Stimulated activated CD4-positive, alpha-beta T cell treated with anti-CD3 and anti-CD28 coated beads, Interleukin-15, amount 100 ng/mL, for 24 hours (primary cell): ENCODE measurements around the gene SAPCD2.

Source experiments
- DNase-seq: peaks from one replicate; pipeline ENCODE4 v3.0.0-alpha.2; 2020

The SAPCD2 gene

DNA sequence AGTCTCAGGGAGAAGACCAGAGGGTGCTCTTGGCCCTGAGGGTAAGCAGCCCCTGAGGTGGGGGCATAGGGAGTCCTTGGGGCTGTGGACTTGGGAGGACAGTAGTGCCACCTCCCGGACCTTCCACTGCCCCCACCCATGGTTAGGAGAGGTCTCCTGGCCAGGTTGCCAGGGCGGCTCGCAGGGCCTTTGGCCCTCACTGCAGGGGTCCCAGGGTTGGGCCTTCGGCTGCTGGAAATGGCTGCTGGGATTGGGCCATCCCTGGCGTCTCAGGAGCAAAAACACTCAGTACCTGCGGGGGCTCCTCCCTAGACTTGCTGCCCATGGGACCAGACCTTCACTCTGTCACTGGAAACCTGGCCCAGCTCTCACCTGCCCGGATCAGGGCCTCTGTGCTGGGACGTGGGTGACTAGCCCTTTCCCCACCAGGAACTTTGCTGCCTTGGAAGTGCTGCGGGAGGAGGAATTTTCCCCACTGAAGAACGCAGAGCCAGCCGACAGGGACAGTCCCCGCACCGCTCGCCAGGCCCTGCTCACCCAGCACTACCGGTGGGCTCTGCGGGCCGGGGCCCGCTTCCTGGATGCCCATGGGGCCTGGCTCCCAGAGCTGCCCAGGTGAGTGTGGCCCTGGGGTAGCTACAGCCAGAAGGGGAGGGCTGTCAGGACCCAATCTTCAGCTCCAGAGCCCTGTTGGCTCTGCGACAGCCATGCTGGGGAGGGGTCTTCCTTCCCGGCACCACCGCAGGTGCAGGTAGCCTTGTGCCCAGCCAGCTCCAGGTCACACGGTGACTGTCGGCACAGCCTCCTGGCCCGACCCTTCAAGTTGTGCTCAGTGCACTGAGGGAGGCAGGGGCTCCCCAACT, 10.1 kb upstream of the SAPCD2 start:
- DNase-seq = no peak

DNA sequence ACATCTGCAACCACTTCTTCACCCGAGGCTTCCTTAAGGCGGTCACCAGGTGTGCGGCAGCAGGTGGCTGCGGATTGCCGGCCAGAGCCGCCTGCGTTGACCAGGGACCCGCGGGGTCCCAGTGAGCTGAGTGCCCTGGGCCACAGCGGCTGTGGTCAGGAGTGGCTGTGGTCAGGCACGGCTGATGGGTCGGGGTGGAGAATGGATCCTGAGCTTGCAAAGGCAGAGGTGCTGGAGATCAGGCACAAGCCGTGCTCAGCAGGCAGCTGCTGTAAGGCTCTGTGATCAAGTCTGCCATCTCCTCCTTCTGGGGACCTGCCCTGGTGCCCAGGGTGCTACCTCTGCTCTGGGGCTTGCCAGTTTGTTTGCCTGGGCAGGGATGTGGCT, 9.0 kb upstream of the SAPCD2 start:
- no peak for DNase-seq

DNA sequence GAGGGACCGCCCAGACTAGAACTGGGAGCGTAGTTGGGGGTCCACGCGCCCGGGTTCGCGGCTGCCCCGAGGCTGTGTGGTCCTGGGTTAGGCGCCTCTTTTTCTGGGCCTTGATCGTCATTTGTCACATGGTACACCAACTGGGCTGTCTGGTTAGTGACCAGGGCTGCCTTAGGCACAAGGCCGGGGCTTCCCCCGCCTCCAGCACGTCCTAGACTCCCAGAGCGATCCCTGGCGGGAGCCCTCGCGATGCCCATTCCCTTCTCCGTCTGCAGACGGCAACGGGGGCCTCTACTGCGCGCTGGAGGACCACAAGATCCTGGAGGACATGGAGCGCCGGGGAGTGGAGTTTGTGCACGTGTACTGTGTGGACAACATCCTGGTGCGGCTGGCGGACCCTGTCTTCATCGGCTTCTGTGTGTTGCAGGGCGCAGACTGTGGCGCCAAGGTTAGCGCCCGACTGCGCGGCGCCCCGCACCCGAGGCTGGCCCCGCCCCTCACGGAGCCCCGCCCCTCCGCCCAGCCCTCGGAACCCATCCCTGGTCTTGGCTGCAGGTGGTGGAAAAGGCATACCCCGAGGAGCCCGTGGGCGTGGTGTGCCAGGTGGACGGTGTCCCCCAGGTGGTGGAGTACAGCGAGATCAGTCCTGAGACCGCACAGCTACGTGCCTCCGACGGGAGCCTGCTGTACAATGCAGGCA, 8.5 kb upstream of the SAPCD2 start:
- DNase-seq = no peak

DNA sequence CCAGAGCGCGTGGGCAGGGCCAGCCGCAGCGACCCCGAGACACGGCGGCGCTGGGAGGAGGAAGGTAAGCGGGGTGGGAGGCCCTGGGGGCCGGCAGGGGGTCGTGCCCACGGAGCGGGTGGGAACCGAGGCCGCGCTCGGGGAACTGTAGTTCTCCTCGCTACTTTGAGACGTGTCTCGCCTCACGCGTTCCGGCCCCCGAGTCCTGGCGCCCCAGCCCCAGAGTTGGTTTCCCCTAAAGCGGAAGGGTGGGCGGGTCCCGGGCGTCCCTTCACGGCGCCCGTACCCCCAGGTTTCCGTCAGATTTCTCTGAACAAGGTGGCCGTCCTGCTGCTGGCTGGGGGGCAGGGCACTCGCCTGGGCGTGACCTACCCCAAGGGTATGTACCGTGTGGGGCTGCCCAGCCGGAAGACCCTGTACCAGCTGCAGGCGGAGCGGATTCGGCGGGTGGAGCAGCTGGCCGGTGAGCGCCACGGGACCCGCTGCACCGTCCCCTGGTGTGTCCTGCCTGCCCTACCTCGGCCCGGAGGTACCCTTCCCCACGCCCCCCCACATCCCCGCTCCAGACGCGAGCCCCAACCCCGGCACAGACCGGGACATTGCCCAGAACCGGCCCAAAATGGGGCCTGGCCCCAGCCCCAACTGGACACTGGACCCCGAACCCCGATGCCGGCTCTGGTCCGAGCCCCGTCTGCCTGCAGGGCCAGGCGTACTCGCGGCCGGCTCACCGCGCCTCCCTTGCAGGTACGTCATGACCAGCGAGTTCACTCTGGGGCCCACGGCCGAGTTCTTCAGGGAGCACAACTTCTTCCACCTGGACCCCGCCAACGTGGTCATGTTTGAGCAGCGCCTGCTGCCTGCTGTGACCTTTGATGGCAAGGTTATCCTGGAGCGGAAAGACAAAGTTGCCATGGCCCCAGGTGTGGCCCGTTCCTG, 7.7 kb upstream of the SAPCD2 start:
- DNase-seq = peak; percentile 60

DNA sequence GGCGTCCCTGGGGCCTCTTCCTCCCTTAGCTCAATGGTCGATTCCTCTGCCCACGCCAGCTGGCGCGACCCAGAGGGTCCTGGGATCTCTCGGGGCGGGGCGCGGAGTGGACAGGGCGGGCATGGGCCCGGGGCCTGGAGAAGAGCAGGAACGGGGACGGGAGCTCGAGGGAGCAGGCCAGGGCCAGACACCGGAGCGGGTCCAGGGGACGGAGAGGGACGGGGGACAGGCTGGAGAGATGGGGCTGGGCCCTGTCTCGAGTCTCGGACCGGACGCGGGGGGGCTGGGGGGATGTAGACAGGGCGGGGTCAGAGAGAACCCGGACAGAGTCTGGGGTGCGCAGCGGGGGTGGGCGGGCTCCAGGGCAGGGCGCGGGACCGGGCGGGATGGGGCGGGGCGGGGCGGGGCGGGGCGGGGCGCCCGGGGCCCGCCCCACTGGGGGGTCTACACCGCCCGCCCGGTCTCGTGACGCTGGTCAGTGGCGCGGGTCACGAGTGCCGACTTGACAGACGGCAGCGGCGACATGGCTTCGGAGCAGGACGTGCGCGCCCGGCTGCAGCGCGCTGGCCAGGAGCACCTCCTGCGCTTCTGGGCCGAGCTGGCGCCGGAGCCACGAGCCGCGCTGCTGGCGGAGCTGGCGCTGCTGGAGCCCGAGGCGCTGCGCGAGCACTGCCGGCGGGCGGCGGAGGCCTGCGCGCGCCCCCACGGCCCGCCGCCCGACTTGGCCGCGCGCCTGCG, 6.8 kb upstream of the SAPCD2 start, which contains the start of gene UAP1L1:
Gene UAP1L1 (plus strand): TSS at position 508 of the 738 bp plus-strand sequence. CDS start 16 bp downstream, at position 524.
- peak; percentile 68 for DNase-seq

DNA sequence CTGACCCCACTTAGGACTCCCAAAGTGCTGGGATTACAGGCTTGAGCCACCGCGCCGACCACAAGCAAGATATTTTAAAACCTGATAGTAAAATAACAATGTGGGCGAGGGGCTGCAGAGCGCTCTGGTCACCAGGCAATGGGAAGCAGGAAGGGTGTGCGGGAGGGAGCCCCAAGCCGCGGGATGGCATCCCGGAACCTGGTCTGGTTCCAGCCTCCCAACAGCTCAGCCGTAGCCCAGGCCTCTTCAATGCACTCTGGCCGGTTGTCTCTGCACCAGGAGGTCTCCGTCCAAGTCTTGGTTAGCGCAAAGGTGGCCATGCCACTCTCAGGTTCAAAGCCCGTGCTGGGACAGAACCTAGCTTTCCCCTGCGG, 6.3 kb upstream of the SAPCD2 start:
- DNase-seq = no peak

DNA sequence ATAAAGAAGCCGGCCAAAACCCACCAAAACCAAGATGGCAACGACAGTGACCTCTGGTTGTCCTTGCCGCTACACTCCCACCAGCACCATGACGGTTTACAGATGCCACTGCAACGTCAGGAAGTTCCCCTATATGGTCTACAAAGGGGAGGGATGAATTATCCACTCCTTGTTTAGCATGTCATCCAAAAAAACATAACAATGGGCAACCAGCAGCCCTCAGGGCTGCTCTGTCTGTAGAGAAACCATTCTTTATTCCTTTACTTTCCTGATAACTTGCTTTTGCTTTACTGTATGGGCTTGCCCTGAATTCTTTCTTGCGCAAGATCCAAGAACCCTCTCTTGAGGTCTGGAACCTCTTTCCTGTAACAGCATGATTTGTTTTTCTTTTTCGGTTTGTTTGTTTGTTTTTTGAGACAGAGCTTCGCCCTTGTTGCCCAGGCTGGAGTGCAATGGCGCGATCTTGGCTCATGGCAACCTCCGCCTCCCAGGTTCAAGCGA, 5.0 kb upstream of the SAPCD2 start:
- DNase-seq = no peak

DNA sequence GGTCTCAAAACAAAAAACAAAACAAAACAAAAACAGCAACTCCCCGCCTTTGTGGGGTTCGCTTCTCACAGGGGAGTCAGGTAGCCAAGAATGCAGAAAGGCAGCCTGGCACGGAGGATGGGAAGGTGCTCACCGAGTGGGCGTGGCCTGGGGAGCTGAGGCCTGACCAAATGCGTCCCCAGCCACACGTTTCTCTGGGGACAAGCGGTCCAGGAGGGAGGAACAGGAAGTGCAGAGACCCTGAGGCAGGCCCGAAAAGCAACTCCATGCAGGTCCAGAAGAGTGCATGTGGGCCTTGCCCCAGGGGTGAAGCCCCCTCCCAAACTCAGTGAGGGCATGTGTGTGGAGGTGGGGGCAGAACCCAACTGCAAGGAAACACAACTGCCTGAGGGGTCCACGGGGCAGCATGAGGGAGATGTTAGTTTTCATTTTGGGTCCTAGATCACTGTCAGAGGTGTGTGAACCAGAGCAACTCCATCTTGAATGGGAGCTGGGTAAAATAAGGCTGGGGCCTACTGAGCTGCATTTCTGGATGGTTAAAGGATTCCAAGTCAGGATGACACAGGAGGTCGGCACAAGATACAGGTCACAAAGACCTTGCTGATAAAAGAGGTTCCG, 4.4 kb upstream of the SAPCD2 start:
- DNase-seq = no peak

DNA sequence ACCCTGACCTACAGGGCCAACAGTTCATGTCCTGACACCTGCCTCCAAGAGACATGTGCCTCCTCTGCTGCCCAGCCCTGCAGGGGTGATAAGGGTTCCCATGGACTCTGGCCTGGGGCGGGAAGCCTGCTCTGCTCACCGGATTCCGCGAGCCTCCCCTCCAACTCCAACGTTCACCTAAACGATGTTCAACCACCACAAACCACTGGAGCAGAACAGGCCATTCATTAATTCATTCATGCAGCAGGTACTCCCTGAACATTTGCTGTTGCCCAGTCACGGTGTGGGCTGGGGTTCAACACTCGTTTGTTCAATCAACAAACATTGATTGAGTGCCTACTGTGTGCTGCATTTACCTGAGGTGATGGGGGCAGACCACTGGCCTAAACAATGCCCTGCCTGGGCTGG, 3.6 kb upstream of the SAPCD2 start:
- no peak for DNase-seq

DNA sequence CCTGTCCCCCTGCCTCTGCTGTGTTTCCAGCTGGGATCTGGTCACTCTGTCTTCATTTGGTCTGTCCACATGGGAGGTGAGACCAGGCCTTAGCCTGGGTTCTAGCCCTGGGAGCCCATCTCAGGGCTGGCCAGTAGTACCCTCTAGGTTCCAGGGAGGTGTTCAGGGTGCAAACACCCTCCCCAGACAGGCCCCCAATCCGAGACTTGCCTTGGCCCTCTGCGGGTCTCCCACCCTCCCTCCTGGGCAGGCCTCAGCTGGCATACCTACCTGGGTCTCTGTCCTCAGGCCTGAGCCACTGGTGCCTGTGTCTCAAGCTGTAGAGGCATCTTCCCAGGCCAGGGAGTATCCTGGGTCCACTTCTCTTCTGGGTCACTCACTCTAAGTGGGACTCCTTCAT, 925 bp upstream of the SAPCD2 start:
- no peak for DNase-seq

DNA sequence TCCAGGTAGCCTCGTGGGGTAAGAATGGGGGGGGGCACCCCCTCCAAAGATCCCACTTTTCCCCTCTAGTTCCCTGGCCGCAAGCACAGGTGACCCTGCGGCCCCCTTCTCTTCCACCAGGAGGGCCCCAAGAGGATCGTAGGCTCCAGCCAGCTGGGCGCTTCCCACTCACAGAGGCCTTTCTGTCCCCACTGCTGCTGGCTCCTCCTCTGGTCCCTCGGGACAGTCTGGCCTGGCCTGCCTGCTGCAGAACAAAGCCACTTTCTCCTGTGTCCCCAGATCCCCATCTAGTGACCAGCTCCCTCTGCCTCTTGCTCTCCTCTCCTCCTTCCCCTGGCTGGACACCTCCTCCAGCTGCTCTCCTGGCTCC, 534 bp upstream of the SAPCD2 start:
- DNase-seq = no peak

DNA sequence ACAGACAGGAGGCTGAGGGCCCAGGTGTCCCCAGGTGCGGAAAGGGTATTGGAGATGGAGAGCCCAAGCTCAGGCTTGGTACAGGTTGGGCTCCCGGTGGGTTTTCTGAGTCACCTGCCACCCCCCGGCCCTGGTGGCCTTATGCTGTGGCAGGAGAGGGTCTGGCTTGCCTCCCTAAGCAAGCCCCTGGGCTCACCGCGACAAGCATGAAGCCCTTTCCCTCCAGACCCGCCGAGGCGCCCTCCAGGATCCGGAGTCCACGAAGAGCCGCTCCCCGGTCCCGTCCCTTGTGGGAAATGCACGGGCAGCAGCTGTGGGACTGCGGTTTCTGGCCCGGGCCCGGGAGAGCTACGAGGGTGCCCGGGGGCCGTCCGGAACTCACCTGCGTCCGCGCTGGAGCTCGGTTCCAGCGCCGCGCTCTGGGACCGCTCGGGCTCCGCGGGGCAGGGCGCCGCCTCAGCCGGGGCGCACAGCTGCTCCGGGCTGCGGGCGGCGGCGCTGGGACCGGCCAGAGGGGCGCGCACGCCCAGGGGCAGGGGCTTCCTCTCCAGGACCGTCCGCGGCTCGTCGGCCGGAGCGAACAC, 757 bp downstream of the SAPCD2 start:
- no peak for DNase-seq

DNA sequence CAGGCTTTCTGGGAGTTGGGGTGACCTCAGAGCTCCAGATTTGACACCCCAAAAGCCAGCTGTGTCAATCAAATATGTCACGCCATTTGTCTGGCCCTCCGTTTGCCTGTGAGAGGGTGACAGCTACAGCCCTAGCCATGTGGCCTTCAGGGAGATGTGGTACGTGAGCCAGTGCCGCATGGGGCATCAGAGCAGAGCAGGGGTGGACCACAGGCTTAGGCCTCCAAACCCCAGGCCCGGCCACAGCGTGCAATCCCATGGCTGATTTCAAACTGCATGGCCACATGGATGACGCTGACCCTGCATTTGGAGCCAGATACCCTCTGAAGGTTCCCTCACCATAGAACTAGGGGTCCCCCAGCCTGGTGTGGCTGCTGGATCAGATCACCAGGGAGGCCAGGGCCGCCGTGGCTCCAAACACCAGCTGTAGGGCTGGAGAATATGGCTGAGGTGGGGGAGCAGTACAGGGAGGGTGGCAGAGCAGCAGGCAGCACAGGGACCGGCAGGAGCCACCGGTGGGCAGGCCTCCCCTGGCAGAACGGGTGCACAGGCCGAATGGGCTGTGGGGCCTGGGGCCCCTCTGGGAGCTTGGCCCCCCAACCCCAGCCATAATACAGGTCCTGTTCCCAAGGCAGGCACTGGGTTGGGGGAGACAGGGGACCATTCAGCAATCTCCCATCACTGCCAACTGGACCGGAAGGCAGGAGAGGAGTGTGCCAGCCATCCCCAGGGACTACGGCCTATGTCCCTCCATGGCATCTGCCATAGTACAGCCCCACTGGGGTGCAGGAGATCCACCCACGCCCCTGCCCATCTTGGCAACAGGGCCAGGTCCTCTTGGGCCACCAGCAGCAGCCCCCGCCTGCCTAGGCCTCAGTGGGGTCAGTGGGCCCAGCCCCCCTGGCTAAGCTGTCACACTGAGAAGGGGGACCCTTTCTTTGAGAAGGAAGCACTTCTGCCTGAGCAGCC, 1.5 kb downstream of the SAPCD2 start:
- DNase-seq = no peak

DNA sequence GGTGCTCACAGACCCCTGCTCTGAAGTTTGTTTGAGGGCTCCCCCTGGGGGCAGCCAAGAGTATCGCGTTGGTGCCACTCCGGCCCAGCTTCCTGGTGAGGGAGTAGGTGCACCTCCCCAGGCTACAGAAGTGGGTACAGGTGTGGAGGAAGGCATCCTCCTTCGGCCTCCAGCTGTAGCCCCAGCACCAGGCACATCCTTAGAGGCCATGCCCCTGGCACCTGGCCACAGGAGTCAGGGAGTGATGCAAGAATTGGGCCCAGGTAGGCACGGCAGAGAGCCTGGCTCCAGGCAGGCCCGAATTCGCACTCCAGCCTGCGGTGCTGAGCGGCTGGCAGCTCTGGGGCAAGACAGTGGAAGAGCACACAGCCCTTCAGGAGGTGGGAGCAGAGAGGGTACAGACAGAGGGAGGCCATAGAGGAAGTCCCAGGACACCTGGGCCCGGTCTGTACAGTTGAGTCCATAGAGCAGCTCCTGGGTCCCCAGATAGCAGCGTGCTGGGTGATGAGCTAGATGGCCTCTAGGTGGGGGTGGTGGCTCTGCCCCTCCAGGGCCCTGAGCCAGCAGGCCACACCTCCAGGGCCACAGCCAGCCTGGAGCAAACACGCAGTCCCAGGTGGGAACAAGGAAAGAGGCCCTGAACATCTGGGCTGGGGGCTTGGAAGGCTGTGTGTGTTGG, 2.4 kb downstream of the SAPCD2 start:
- peak; percentile 88 for DNase-seq

DNA sequence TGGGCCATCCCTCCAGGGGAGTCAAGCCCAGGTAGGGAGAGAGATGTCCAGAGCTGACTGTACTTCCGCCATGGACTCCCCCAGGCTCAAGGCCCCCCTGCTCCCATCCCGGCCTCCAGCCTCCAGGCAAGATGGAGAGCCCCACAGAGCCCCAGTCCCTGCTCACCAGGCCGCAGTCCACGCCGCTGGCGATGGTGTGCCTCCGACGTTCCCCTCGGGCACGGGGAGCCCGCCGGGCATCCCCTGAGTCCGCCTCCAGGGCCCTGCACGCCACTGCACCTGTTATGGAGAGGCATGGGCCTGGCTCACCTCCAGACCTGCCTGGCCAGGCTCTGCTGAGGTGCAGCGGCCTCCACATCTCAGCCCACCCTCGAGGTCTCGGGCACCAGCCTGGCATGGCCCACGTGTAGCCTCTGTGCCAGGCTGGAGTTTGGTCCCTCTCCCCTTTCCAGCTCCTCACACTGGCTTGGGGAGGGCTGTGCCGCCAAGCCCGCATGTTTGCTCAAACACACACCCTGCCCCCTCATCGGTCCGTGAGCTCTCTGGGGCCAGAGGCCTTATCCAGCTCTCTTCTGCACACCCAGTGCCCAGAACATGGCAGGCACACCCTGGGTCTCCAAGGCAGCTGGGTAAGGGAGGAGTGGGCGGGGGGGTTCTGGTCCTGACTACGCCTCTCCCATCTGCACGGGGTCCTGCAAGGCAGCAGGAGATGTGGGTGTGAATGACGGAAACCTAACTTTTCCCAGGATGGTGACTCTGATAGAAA, 4.1 kb downstream of the SAPCD2 start:
- no peak for DNase-seq

DNA sequence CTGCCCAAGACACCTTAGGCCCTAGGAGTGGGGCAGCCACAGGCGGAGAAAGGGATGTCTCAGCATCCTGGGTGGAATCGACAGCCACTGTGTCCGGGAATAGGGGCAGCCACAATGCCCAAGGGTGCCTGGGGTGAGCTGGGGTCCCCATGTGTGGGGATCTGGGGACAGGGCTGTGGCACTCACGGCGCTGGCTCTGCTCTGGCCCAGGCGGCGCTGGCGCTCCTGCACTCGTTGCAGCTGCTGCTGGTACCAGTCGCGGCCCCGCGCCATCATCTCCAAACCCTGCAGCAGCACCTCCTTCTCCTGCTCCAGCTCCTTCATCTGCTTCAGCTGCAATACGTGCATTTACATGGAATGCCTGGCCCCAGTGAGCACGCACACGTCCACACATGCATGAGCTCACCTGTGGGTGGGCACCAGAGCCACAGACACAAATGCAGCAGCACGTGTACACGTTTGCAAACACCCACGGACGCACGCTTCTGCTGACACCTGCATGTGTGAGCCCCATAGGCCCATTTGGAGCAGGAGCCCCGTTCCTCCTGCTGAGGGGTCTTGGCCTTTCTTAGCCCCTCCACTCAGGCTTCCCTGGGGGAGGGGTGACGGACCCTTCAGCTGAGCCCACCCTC, 4.9 kb downstream of the SAPCD2 start:
- no peak for DNase-seq

DNA sequence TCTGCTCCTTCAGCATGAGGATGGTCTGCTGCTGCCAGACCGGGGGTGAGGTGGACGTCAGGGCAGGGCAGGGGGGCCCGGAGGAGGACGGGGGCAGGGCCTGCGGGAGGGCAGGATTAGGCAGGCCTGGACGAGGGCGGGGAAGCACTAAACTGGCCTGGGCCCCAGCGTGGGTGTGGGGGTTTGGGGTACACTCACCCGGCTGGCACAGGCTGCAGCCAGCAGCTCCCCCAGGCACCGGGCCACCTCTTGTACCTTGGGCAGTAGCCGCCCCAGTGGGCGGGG, 5.5 kb downstream of the SAPCD2 start:
- no peak for DNase-seq

DNA sequence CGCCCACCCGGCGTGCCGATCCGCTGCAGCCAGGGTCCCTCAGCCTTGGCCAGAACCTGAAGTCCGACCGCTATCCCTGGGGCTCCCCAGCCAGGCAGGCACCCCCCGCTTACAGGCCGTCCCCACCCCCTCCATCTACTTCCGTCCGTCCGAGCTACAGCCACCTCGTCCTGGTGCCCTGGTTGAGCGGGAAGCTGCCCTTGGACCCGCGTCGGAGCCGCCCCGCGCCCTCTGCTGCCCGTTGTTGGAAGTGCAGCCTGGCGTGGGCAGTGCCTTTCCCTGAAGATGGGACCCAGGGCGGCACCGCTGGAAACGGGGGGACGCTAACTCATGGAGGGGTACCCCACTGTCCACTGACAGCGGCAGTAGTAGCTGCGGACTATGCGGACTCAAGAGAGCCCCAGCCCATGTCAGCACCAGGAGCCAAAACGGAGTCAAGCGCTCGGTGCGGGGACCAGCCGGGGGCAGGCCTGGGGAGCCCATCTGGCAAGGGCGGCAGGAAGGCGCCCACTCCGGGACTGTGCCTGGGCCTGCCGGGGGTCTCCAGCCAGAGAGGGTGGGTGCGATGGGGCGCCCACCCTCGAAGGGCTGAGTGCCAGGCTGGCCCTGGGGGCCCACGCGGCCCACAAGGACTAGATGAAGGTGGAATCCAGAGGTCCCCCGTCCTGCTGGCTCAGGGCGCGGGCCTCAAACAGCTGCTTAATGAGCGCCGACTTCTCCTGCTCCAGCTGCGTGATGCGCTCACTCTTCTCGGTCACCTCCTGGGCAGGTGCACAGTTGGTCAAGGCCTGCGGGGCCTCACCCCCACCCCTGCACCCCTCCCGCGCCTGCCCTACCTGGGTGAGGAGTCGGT, 6.1 kb downstream of the SAPCD2 start:
- DNase-seq = peak; percentile 76
